NK-92 (cell line): ENCODE measurements around the gene ITGA6.
"Not testable (repeated sequence)": the region's sequence is repeated elsewhere in the genome, so short reads cannot be mapped to it uniquely, and the experiment has no call there.

ENCODE experiments used
- DNase-seq: peaks from one replicate; lab custom pipeline; 2025; ENCODE audit not compliant: unreplicated experiment; lab: John Stamatoyannopoulos, UW

ITGA6 gene

DNA sequence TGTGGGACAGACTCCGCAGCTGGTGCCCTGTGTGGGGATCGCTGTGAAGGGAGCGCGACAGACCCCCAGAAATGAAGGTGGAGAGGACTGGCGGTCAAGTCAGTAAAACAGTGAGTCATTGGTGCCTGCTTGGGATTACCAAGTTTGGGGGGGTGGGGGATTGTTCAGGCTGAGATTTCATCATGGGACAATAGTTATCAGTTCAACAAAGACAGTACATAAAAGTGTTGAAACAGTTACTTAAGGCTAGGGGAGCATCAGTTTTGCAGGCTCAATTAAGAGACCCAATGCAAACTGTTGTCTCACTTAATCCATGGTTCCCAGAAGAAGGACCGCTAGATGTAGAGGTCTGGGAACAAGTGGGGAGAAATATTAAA, 86.1 kb downstream of the ITGA6 start:
- no peak for DNase-seq

DNA sequence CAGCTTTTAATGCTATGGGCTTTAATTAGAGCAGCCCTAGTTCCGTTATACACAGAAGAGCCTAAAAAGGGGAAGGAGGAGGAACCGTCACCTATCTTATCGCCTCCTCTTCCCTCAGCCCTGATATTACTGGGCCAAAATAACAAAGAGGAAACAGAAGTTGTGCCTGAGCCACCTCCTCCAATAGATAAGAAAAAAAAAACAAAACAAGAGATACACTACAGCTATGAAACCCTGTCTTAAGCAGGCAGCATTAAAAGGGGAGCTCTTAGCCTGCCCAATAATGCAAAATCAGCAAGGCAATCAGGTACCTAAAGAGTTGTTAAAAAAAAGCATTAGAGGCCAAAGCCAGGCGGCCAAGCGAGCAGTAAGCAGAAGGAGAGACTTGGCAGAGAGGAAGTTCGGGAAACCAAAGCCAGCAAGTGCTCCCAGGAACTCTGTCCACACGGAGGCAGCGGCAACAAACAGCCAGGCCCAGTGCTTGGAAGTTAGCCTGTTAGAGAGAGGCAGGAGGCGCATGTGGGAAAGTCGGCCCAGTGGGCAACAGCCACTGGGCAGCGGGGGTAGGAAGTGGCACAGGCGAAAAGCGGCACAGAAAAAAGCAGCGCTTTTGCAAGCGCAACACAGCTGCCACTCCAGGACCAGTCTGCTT, 86.7 kb downstream of the ITGA6 start:
- no peak for DNase-seq

- no peak for DNase-seq
Observed at GRCh38 chr2:172516299-172516698, 88.9 kb downstream of the ITGA6 start.

- no peak for DNase-seq
Observed at GRCh38 chr2:172518995-172519394, 91.6 kb downstream of the ITGA6 start.

- no peak for DNase-seq
Observed at GRCh38 chr2:172525601-172526000, 98.2 kb downstream of the ITGA6 start.

GRCh38 chr2:172531309-172531708, 103.9 kb downstream of the ITGA6 start:
- no peak for DNase-seq

- DNase-seq = not testable (repeated sequence)
Observed at GRCh38 chr2:172532461-172532860, 105.1 kb downstream of the ITGA6 start.

GRCh38 chr2:172533687-172534086, 106.3 kb downstream of the ITGA6 start:
- DNase-seq = no peak

- no peak for DNase-seq
Observed at GRCh38 chr2:172535119-172535518, 107.7 kb downstream of the ITGA6 start.

GRCh38 chr2:172537851-172538250, 110.5 kb downstream of the ITGA6 start:
- not testable (repeated sequence) for DNase-seq

DNA sequence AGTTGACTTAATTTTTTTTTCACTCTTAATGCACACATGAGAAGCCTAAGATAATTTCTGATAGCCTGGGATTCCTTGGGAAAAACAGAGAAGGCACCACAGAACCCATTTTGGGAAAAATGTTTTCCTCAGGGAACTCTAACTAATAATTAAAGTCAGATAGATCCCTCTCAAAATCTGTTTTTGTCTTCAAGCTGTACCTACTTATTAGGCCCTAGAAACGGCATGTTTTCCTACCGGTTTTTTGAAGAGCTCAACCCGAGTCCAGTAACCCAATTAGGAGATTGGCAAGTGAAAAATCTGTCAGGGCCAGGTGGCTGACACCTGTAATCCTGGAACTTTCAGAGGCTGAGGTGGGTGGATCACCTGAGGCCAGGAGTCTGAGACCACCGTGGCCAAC, 112.4 kb downstream of the ITGA6 start:
- no peak for DNase-seq

GRCh38 chr2:172540421-172540820, 113.0 kb downstream of the ITGA6 start:
- DNase-seq = no peak

- no peak for DNase-seq
Observed at GRCh38 chr2:172545408-172546075, 118.2 kb downstream of the ITGA6 start.

DNA sequence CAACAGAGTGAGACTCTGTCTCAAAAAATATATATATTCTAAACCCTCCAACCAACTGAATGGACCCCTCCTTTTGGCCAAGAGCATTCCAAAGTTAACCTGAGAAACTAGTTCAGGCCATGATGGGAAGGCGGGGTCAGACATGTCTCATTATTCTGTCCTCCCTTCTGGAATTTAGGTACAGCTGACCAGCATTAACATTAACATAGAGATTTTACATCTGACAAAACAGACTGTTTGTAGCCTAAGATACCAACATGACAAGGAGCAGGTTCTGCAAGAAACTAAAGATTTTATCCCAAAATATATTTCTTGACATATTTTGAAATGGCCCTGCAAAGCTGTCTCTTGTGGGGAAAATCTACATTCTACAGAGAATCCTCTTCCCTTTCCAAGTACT, 121.7 kb downstream of the ITGA6 start:
- no peak for DNase-seq

DNA sequence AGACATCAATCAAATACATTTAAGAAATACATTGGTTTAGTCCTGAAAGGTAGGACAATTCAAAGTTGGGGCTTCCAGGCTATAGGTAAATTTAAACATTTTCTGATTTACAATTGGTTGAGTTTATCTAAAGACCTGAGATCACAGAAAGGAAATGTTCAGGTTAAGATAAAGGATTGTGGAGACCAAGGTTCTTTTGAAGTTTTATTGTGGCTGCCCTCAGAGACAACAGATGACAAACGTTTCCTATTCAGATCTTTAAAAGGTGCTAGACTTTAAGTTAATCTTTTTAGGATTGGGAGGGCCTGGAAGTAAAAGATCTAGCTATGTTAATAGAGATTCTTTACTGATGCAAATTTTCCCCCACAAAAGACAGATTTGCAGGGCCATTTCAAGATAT, 122.4 kb downstream of the ITGA6 start:
- not testable (repeated sequence) for DNase-seq

DNA sequence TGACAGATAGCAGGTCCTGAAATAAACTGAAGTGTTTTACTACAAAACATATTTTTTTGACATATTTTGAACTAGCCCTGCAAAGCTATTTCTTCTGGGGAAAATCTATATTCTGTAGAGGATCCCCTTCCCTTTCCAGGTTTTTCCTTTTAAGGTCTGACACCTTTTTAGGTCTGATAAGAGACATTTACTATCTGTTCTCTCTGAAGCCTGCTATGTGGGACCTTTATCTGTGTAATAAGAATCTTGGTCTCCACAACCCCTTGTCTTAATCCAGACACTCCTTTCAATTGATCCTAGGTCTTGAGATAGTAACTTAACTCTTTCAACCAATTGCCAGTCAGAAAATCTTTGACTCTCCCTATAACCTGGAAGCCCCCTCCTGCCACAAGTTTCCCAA, 123.0 kb downstream of the ITGA6 start:
- DNase-seq = no peak

- DNase-seq = no peak
Observed at GRCh38 chr2:172551271-172551670, 123.9 kb downstream of the ITGA6 start.

DNA sequence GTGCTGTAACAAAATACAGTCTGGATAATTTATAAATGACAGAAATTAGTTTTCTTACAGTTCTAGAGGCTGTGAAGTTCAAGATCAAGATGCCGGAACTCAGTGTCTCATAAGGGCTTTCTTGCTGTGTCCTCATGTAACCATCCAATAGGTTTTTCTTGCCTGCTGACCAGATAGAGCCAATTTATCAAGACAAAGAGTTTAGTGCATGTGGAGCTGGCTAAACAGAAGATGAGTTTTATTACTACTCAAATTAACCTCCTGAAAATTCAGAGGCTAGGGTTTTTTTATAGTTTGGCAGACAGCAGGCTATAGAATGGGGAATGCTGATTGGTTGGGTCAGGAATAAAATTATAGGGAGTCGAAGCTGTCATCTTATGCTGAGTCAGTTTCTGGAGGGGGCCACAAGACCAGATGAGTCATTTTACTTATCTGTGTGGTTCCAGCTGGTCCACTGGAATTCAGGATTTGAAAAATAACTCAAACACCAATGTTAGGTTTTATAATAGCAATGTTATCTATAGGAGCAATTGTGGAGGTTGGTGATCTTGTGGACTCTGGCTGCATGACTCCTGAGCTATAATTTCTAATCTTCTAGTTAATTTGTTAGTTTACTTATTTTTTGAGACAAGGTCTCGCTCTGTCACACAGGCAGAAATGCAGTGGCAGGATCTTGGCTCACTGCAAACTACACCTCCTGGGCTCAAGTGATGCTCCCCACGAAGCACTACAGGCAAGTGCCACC, 125.3 kb downstream of the ITGA6 start:
- no peak for DNase-seq

DNA sequence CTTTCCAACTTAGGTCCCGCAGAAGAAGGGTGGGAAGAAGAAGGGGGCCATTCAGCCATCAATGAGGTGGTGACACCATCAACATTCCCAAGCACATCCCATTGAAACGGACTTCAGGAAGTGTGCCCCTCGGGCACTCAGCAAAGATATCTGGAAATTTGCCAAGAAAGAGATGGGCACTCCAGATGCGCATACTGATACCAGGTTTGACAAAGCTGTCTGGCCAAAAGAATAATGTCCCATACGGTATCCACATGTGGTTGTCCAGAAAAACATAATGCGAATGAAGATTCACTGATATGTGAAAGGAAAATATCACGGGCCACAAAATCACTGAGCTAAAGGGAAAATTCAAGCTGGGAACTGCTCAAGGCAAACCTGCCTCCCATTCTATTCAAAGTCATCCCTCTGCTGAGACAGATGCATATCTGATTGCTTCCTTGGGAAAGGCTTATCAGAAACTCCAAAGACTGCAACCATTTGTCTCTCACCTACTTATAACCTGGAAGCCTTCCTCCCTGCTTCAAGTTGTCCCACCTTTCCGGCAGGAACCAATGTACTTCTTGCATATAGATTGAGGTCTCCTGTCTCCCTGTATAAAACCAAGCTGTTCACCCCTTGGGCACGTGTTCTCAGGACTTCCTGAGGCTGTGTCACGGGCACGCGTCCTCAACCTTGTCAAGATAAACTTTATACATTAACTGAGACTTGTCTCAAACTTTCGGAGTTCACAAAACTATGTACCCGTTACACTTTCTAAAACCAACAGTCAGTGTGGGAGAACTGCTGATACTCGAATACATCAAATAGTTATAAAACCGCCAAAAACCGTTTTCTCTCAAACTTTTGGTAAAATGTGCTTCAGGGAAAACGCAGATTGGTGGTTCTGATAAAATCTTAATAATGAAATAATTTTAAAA, 127.2 kb downstream of the ITGA6 start:
- no peak for DNase-seq

DNA sequence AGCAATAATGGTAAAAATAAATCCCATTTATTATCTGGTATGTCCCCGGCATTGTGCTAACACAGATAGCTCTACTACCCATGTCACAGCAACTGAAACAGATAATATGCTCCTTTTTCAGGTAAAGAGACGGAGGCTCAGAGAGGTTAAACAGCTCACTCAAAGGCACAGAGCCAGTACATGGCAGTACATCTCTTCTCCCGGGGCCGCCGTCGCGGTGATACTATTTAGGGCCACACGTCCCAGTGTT, 127.8 kb downstream of the ITGA6 start:
- no peak for DNase-seq
